ENCODE results near the gene LHX4.

DNA sequence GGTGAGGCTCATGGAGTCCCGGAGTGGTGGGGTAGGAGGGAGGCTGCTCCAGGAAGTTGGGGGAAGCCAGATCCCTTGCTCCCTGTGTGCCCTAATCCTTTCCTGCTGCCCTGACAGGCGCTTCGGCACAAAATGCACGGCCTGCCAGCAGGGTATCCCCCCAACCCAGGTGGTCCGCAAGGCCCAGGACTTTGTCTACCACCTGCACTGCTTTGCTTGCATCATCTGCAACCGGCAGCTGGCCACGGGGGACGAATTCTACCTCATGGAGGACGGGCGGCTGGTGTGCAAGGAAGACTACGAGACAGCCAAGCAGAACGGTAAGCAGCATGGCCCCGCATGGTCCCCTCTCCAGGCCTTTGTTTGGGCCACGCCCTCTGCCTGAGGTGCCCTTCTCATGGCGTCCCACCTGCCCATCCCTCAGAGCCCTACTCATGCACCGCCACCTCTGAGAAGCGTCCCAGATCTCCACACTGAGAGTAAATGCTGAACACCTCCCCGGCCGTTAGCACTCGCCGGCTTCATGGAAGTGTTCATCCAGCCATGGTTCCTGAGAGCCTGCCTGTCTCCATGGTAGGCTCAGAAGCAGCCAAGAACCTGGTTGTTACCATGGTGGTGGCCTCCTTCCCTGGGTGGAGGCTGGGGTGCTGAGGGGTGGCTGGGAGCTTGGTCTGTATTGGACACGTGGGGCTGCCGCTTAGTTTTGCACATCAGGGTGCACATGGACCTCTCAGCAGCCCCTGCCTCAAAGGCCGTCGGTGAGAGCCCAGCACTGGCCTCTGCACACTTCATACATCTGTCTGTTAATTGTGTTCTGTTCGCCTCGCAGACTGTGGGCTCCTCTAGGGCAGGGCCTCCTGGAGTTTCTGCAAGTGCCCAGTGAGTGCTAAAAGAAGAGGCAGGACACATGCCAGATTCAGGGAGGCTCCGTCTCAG, 36.5 kb downstream of the LHX4 start:
- TF ChIP-seq POLR2A (IDR thresholded peaks at IDR 0.05) (no peak), POLR2AphosphoS5 (IDR thresholded peaks at IDR 0.05) (no peak), EP300 (IDR thresholded peaks at IDR 0.05) (no peak)
- TF ChIP-seq, protein P1, sequence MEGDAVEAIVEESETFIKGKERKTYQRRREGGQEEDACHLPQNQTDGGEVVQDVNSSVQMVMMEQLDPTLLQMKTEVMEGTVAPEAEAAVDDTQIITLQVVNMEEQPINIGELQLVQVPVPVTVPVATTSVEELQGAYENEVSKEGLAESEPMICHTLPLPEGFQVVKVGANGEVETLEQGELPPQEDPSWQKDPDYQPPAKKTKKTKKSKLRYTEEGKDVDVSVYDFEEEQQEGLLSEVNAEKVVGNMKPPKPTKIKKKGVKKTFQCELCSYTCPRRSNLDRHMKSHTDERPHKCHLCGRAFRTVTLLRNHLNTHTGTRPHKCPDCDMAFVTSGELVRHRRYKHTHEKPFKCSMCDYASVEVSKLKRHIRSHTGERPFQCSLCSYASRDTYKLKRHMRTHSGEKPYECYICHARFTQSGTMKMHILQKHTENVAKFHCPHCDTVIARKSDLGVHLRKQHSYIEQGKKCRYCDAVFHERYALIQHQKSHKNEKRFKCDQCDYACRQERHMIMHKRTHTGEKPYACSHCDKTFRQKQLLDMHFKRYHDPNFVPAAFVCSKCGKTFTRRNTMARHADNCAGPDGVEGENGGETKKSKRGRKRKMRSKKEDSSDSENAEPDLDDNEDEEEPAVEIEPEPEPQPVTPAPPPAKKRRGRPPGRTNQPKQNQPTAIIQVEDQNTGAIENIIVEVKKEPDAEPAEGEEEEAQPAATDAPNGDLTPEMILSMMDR (IDR thresholded peaks at IDR 0.05), result no peak

Measured in gastroesophageal sphincter (tissue), 3 donors.